K562 (cell line): ENCODE measurements around the gene GRWD1. TPM values are rescaled to one million over a fixed set of nuclear protein-coding genes. Genes with fewer than 3 reads are reported as not detected.

ENCODE experiments used
- ATAC-seq: fragments of 200-7000 bp; cut with Tn5 transposase; 3 replicates; pipeline ENCODE4 v1.9.1; 2020; ENCODE audit warnings: moderate library complexity
- BruUV-seq: library from RNA; stranded (reverse); fragments of 400-500 nt; replicated peaks from 2 replicates; lab custom pipeline; 2021; lab: Mats Ljungman, UMichigan
- CTCF ChIA-PET: fragments of 300-600 bp; formaldehyde crosslinking; extraction: SDS; loops from one replicate; lab custom pipeline; 2021; ENCODE audit warnings: low intra/inter-chr PET ratio; lab: Yijun Ruan, JAX
- POLR2A ChIA-PET: fragments of 300-600, 350-650 bp; sonication (Branson Sonifier 250); formaldehyde crosslinking; extraction: SDS; loops from one replicate; lab custom pipeline; 2021; ENCODE audit warnings: antibody characterized with exemption, inconsistent platforms; lab: Yijun Ruan, JAX
- DNase-seq, 4 experiments: peaks; one replicate each; pipeline versions ENCODE4 v3.0.0 to v3.0.0-alpha.2; 2011 to 2018; ENCODE audit warnings: low spot score in 3 of 4, mixed read lengths in 3 of 4; ENCODE audit errors: extremely low read depth in 1 of 4
- FAIRE-seq: peaks from 2 replicates; lab custom pipeline; 2011; peaks lifted over from hg19 to GRCh38; lab: Jason Lieb, UNC
- H2AFZ ChIP-seq: 2 replicates; pipeline ENCODE4 v1.6.0; 2011; ENCODE audit warnings: low read depth, low read length, control low read depth, inconsistent platforms
- H3K27ac ChIP-seq: fragments of 200-600 bp; 3 replicates; pipeline ENCODE4 v1.8.0; 2011; ENCODE audit warnings: low read depth, mild to moderate bottlenecking, control low read depth, inconsistent platforms, low read length, moderate library complexity, mixed read lengths; ENCODE audit errors: extremely low read depth
- H3K27me3 ChIP-seq, 2 experiments: fragments of 300-600 bp in 1 of 2; 2 replicates in 1 of 2; 3 replicates in 1 of 2; pipeline versions ENCODE4 v1.6.0 to v1.8.0; 2011; ENCODE audit warnings: inconsistent platforms in 2 of 2, low read length in 2 of 2, mild to moderate bottlenecking in 1 of 2, mixed read lengths in 1 of 2, moderate library complexity in 1 of 2; ENCODE audit not compliant: control insufficient read depth in 2 of 2, insufficient read depth in 2 of 2
- H3K36me3 ChIP-seq: fragments of 300-600 bp; 3 replicates; pipeline ENCODE4 v1.8.0; 2011; ENCODE audit warnings: mild to moderate bottlenecking, low read length, inconsistent platforms; ENCODE audit not compliant: control insufficient read depth, insufficient read depth
- H3K4me1 ChIP-seq, 2 experiments: fragments of 200-600 bp in 1 of 2; replicated peaks in 1 of 2; 2 replicates in 1 of 2; 3 replicates in 1 of 2; pipeline versions ENCODE4 v1.5.1 to v1.8.0; 2011; ENCODE audit warnings: inconsistent platforms in 2 of 2, low read length in 2 of 2, mild to moderate bottlenecking in 1 of 2, mixed read lengths in 1 of 2, moderate library complexity in 1 of 2; ENCODE audit not compliant: control insufficient read depth in 2 of 2, insufficient read depth in 2 of 2
- H3K4me2 ChIP-seq: 2 replicates; pipeline ENCODE4 v1.6.1; 2011; ENCODE audit warnings: low read length, control low read depth, inconsistent platforms, mixed read lengths; ENCODE audit not compliant: insufficient read depth
- H3K4me3 ChIP-seq: fragments of 200-600 bp; sonication (generic), shearing (Covaris generic); 2 replicates; pipeline ENCODE4 v1.5.1; 2016; ENCODE audit warnings: control low read depth, inconsistent platforms
- H3K79me2 ChIP-seq: fragments of 200-600 bp; 3 replicates; pipeline ENCODE4 v1.8.0; 2011; ENCODE audit warnings: low read length, inconsistent platforms; ENCODE audit not compliant: control insufficient read depth, insufficient read depth
- H3K9ac ChIP-seq, 2 experiments: 2 replicates each; pipeline versions ENCODE4 v1.6.0 to v1.6.1; 2011; ENCODE audit warnings: low read depth in 2 of 2, low read length in 2 of 2, control low read depth in 1 of 2, inconsistent platforms in 1 of 2, mild to moderate bottlenecking in 1 of 2, mixed read lengths in 1 of 2; ENCODE audit not compliant: insufficient read depth in 1 of 2
- H3K9me1 ChIP-seq: one replicate; pipeline ENCODE4 v1.6.0; 2011; ENCODE audit warnings: inconsistent platforms, mild to moderate bottlenecking, low read length, moderate library complexity; ENCODE audit not compliant: control insufficient read depth, insufficient read depth
- H3K9me3 ChIP-seq: replicated peaks from 2 replicates; pipeline ENCODE4 v1.5.1; 2011; ENCODE audit warnings: low read depth, low read length, inconsistent platforms; ENCODE audit not compliant: control insufficient read depth, insufficient read depth
- H4K20me1 ChIP-seq: replicated peaks from 2 replicates; pipeline ENCODE4 v1.6.1; 2011; ENCODE audit warnings: low read length, inconsistent platforms, mixed read lengths; ENCODE audit not compliant: control insufficient read depth, insufficient read depth
- FOXK1 ChIP-seq: sonication (generic); formaldehyde crosslinking; IDR thresholded peaks from 2 replicates; pipeline ENCODE4 v1.8.0; 2022; ENCODE audit warnings: missing genetic modification reagents, mild to moderate bottlenecking, borderline replicate concordance
- KLF10 ChIP-seq: fragments of 250-450 bp; sonication (Bioruptor Pico); IDR thresholded peaks from 2 replicates; pipeline ENCODE4 v1.6.1; 2021; ENCODE audit warnings: matching md5 sums
- PPARD ChIP-seq: fragments of 250-450 bp; sonication (Bioruptor Pico); IDR thresholded peaks from 2 replicates; pipeline ENCODE4 v1.8.0; 2022; ENCODE audit warnings: inconsistent platforms, mild to moderate bottlenecking, moderate library complexity
- WGBS: fragments of 100-300 bp; shearing (Covaris generic); methylation state at CpG from one replicate; pipeline ENCODE4 v1.1.6; 2016; ENCODE audit warnings: low coverage, mixed read lengths; ENCODE audit not compliant: insufficient coverage; ENCODE audit errors: missing lambda C conversion rate; 5-methylcytosine and 5-hydroxymethylcytosine counted together
- in situ Hi-C: fragments of 300-500 bp; cut with MboI; formaldehyde crosslinking; loops from 4 replicates; pipeline ENCODE4 v1.15.0; 2018; ENCODE audit warnings: inconsistent platforms, mixed read lengths
- intact Hi-C: fragments of 100-400 bp; cut with micrococcal nuclease; formaldehyde crosslinking; loops from 2 replicates; pipeline ENCODE4 v1.14.2; 2022
- polyA plus RNA-seq, 8 experiments: library from polyadenylated mRNA; depleted of rRNA in 4 of 8; stranded (reverse) in 5 of 8; unstranded in 3 of 8; fragments of >200 nt; fragmentation: Nextera tagmentation in 2 of 8; fragmentation: Illumina TruSeq in 1 of 8; extraction: Ambion mirVana in 2 of 8; extraction: Trizol in 1 of 8; gene quantifications; 2 replicates each; pipeline versions ENCODE4 v1.2.1 to v1.2.3, GENCODE V29; 2011 to 2014; ENCODE audit warnings: inconsistent platforms in 1 of 8, missing spikeins in 1 of 8
- total RNA-seq, 7 experiments: library from RNA; depleted of rRNA in 6 of 7; stranded (reverse); fragments of >200 nt in 6 of 7; fragmentation: Illumina TruSeq in 2 of 7; extraction: Trizol in 2 of 7; gene quantifications; 2 replicates each; pipeline versions ENCODE4 v1.2.1 to v1.2.3, GENCODE V29; 2011 to 2021; ENCODE audit warnings: low replicate concordance in 1 of 7
- TF ChIP-seq, protein P1 (sequence below), 2 experiments: IDR thresholded peaks; 2 replicates each; pipeline ENCODE4 v1.6.1; 2012; ENCODE audit warnings: improper control_type of control experiment in 2 of 2, low read depth in 2 of 2, low read length in 2 of 2, borderline replicate concordance in 1 of 2

The GRWD1 gene
- total and polyA plus RNA-seq, 9 of the 15 experiments (the other 6 are each of a cell fraction or from before 2014, with no cell fraction given): 1.5 to 87.2 (median 24.5) TPM

DNA sequence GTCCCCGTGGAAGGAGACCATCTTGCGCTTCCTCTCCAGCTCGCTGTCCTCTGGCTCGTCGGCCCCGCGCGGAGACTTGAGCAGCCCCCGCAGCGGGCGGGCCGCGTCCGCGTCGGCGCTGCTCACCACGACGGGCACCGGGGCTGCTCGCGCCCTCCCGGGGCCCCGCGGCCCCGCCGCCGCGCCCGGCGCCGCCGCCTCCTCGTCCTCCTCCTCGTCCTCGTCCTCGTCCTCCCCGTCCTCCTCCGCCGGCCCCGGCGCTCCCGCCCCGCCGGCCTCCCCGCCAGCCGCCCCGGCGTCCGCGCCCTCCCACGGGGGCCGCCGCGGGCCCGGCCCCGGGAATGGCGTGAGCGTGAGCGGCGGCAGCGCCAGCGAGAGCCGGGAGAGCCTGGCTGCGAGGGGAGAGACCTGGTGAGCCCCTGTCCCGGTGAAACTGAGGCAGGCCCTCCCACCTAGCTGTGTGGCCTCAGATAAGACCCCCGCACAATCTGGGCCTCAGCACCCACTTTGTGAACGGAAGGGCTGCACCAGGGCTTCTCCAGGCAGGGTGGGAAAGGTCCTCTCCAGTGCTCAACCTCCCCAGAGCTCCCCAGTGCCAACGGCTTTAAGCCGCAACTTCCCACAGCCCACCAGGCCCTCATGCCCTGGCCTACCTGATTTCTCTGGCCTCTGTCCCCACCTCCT is 48.1 kb downstream of the GRWD1 start (continued):
- TF ChIP-seq, protein P1, sequence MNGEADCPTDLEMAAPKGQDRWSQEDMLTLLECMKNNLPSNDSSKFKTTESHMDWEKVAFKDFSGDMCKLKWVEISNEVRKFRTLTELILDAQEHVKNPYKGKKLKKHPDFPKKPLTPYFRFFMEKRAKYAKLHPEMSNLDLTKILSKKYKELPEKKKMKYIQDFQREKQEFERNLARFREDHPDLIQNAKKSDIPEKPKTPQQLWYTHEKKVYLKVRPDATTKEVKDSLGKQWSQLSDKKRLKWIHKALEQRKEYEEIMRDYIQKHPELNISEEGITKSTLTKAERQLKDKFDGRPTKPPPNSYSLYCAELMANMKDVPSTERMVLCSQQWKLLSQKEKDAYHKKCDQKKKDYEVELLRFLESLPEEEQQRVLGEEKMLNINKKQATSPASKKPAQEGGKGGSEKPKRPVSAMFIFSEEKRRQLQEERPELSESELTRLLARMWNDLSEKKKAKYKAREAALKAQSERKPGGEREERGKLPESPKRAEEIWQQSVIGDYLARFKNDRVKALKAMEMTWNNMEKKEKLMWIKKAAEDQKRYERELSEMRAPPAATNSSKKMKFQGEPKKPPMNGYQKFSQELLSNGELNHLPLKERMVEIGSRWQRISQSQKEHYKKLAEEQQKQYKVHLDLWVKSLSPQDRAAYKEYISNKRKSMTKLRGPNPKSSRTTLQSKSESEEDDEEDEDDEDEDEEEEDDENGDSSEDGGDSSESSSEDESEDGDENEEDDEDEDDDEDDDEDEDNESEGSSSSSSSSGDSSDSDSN (IDR thresholded peaks at IDR 0.05; ENCODE audit: borderline replicate concordance in 1 of 2, low read depth in 2 of 2, low read length in 2 of 2): peak in 1 of 2 experiments; percentile 14; a peak in 1 of 4 replicates
- TF ChIP-seq PPARD (CRISPR knock-in tag): no peak
- TF ChIP-seq, all 486 proteins: peak for 27

DNA sequence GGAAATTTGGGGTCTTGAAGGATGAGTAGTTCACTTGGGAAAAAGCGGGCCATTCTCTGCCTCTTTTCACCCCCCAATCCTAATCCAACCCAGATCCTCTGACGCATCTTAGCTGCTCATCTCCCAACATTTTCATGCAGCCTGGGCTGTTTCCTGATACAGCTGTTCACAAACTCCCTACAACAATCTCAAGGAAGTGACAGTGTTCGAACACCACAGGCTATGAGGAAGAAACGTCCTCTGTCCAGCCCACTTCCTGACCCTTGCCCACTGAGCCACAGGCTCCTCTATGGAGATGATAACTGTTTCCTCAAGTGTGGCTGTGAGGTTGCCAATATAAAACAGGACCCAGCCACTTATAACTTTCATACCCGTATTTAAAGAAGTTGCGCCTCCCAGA is 49.6 kb downstream of the GRWD1 start:
- 0 out of 2 replicates have a peak, but pooled peaks have one; percentile 19 for TF ChIP-seq FOXK1 (CRISPR knock-in tag)
- TF ChIP-seq KLF10: no peak
- Histone ChIP-seq H3K4me3 (no peak overlapping the region), H4K20me1 (0 out of 2 replicates have a peak, but pooled peaks cover 4% of the 10 kb centered on the region), H3K27me3 (no peaks in the 10 kb centered on the region), H3K4me2 (no peak overlapping the region), H2AFZ (no peak overlapping the region), H3K9me3 (no peaks in the 10 kb centered on the region), H3K9ac (no peak overlapping the region), H3K27ac (peak overlapping the region; percentile 64; the same call in 1 of the 3 replicates), H3K36me3 (peaks cover 3% of the 10 kb centered on the region; the same call in 1 of the 3 replicates), H3K9me1 (no peaks in the 10 kb centered on the region), H3K4me1 (peaks cover 27 to 63% of the 10 kb centered on the region in 2 experiments), H3K79me2 (peaks cover 6% of the 10 kb centered on the region; the same call in 2 of the 3 replicates)
- WGBS: 73% methylated on average over 6 of the region's 6 CpGs
- FAIRE-seq: peak; percentile 86
- BruUV-seq: TSS peak; percentile 70
- in situ Hi-C loops (no loop called here), intact Hi-C loops (loop anchor here (10.0 kb wide), 1 partner anchor 101 kb away; the partner anchor contains the start of genes GRIN2D and KDELR1)
- DNase-seq: no peak
- ChIA-PET POLR2A (interaction anchor here (0.5 to 1.3 kb wide), 5 partner anchors 11 to 161 kb away, joined by 3 to 5 read pairs (median 3); no protein-coding TSS in a partner anchor), CTCF (no interaction called here)
- no peak for ATAC-seq
